Breast epithelium (tissue), 4 donors: Measurements from ENCODE around the gene ATP2B2. TPM values are rescaled to one million over a fixed set of nuclear protein-coding genes. Genes with fewer than 3 reads are reported as not detected.

ENCODE experiments used
- DNase-seq, 2 donors: peaks; one replicate each; pipeline ENCODE4 v3.0.0-alpha.2; 2019; ENCODE audit warnings: low spot score in 2 of 2
- H3K27ac ChIP-seq, 2 donors: fragments of 200-600 bp; sonication (generic) in 1 of 2; one replicate each; pipeline ENCODE4 v1.5.1; 2016 to 2019; ENCODE audit warnings: mild to moderate bottlenecking in 1 of 2
- H3K27me3 ChIP-seq, 2 donors: fragments of 200-600 bp; sonication (generic) in 1 of 2; one replicate each; pipeline versions ENCODE4 v1.5.1 to v1.6.0; 2017 to 2019; ENCODE audit warnings: control low read depth in 1 of 2, mild to moderate bottlenecking in 1 of 2
- H3K36me3 ChIP-seq: fragments of 200-600 bp; one replicate; pipeline ENCODE4 v1.5.1; 2019
- H3K4me1 ChIP-seq, 2 donors: fragments of 200-600 bp; sonication (generic); one replicate each; pipeline ENCODE4 v1.5.1; 2016 to 2019; ENCODE audit warnings: control low read depth in 1 of 2
- H3K4me3 ChIP-seq, 3 donors: fragments of 200-600 bp; sonication (generic); 1 replicate in 2 of 3; 2 replicates in 1 of 3; pipeline ENCODE4 v1.5.1; 2016 to 2019; ENCODE audit warnings: mild to moderate bottlenecking in 3 of 3, moderate library complexity in 2 of 3
- H3K9me3 ChIP-seq, 2 donors: fragments of 200-600 bp; sonication (generic) in 1 of 2; one replicate each; pipeline ENCODE4 v1.5.1; 2016 to 2019; ENCODE audit warnings: control low read depth in 1 of 2
- CTCF ChIP-seq, 3 donors: fragments of 450-650 bp; IDR thresholded peaks; one replicate each; pipeline ENCODE4 v1.5.1; 2016 to 2017; ENCODE audit warnings: antibody characterized with exemption in 3 of 3, mild to moderate bottlenecking in 3 of 3, moderate library complexity in 3 of 3
- POLR2A ChIP-seq: fragments of 450-650 bp; IDR thresholded peaks from one replicate; pipeline ENCODE4 v1.6.1; 2016; ENCODE audit warnings: antibody characterized with exemption, mild to moderate bottlenecking, moderate library complexity
- POLR2AphosphoS5 ChIP-seq, 3 donors: sonication (generic); formaldehyde crosslinking; IDR thresholded peaks; one replicate each; pipeline ENCODE4 v1.6.1; 2017; ENCODE audit warnings: antibody characterized with exemption in 3 of 3
- intact Hi-C: fragments of 100-400 bp; cut with DNase I; formaldehyde crosslinking; loops from one replicate; pipeline ENCODE4 v1.15.1; 2023; ENCODE audit warnings: low total_unique reads
- total RNA-seq, 3 donors: library from RNA; depleted of rRNA; stranded (reverse); fragments of >200 nt; gene quantifications; one replicate each; pipeline ENCODE4 v1.1.0, GENCODE V29; 2016

The ATP2B2 gene
- total RNA-seq, 3 donors from 2014 or later, result under 0.01 to 0.15 TPM; not detected in 1

GRCh38 chr3:10419637-10420232, 85.7 kb downstream of the ATP2B2 start:
- Histone ChIP-seq H3K9me3 (no peaks in the 10 kb centered on the region), H3K4me1 (no peaks in the 10 kb centered on the region), H3K36me3 (no peaks in the 10 kb centered on the region), H3K4me3 (no peak overlapping the region), H3K27ac (no peak overlapping the region), H3K27me3 (peaks cover 0 to 11% of the 10 kb centered on the region in 2 donors)
- DNase-seq, result no peak
- intact Hi-C loops, result no loop called here
- TF ChIP-seq POLR2AphosphoS5 (IDR thresholded peaks at IDR 0.05), result no peak
- no peak for TF ChIP-seq CTCF (IDR thresholded peaks at IDR 0.05)
- TF ChIP-seq POLR2A, result no peak

GRCh38 chr3:10417847-10418246, 87.5 kb downstream of the ATP2B2 start:
- no peak overlapping the region for H3K4me3 ChIP-seq
- no peaks in the 10 kb centered on the region for H3K9me3 ChIP-seq
- peaks cover 0 to 11% of the 10 kb centered on the region in 2 donors for H3K27me3 ChIP-seq
- H3K27ac ChIP-seq, result no peak overlapping the region
- TF ChIP-seq POLR2A, result no peak
- no peak for TF ChIP-seq CTCF (IDR thresholded peaks at IDR 0.05)
- no peak for TF ChIP-seq POLR2AphosphoS5 (IDR thresholded peaks at IDR 0.05)
- intact Hi-C loops, result no loop called here
- H3K36me3 ChIP-seq, result no peaks in the 10 kb centered on the region
- DNase-seq, result no peak
- H3K4me1 ChIP-seq, result no peaks in the 10 kb centered on the region

- no peaks in the 10 kb centered on the region for H3K4me1 ChIP-seq
- DNase-seq, result no peak
- H3K36me3 ChIP-seq, result no peaks in the 10 kb centered on the region
- H3K27me3 ChIP-seq, result peaks cover 0 to 7% of the 10 kb centered on the region in 2 donors
- no peak overlapping the region for H3K4me3 ChIP-seq
- no peak for TF ChIP-seq POLR2AphosphoS5 (IDR thresholded peaks at IDR 0.05)
- TF ChIP-seq POLR2A, result no peak
- no peak for TF ChIP-seq CTCF (IDR thresholded peaks at IDR 0.05)
- H3K9me3 ChIP-seq, result no peaks in the 10 kb centered on the region
- intact Hi-C loops, result no loop called here
- H3K27ac ChIP-seq, result no peak overlapping the region
Measured at GRCh38 chr3:10416730-10417300, 88.6 kb downstream of the ATP2B2 start.

- Histone ChIP-seq H3K36me3 (no peaks in the 10 kb centered on the region), H3K27ac (no peak overlapping the region), H3K27me3 (no peaks in the 10 kb centered on the region), H3K4me3 (no peak overlapping the region), H3K9me3 (no peaks in the 10 kb centered on the region), H3K4me1 (no peaks in the 10 kb centered on the region)
- DNase-seq, result no peak
- TF ChIP-seq CTCF (IDR thresholded peaks at IDR 0.05) (no peak), POLR2A (no peak), POLR2AphosphoS5 (IDR thresholded peaks at IDR 0.05) (no peak)
- intact Hi-C loops, result no loop called here
Measured at GRCh38 chr3:10413041-10413440, 92.3 kb downstream of the ATP2B2 start.

- intact Hi-C loops, result no loop called here
- Histone ChIP-seq H3K36me3 (no peaks in the 10 kb centered on the region), H3K9me3 (no peaks in the 10 kb centered on the region), H3K27me3 (no peaks in the 10 kb centered on the region), H3K4me1 (no peaks in the 10 kb centered on the region), H3K4me3 (no peak overlapping the region), H3K27ac (no peak overlapping the region)
- DNase-seq, result no peak
- TF ChIP-seq CTCF (IDR thresholded peaks at IDR 0.05) (no peak), POLR2AphosphoS5 (IDR thresholded peaks at IDR 0.05) (no peak), POLR2A (no peak)
Measured at GRCh38 chr3:10411598-10412332, 93.6 kb downstream of the ATP2B2 start.
